Osteoblast (primary cell): ENCODE measurements around the gene TAF4. TPM values are rescaled to one million over a fixed set of nuclear protein-coding genes. Genes with fewer than 3 reads are reported as not detected.
"Not testable (repeated sequence)": the region's sequence is repeated elsewhere in the genome, so short reads cannot be mapped to it uniquely, and the experiment has no call there.

Experiments
- DNase-seq: peaks from one replicate; pipeline ENCODE4 v3.0.0; 2011; ENCODE audit warnings: low spot score, mixed read lengths; ENCODE audit not compliant: insufficient read length; ENCODE audit errors: missing footprints
- H2AFZ ChIP-seq: 2 replicates; pipeline ENCODE4 v1.6.0; 2011; ENCODE audit warnings: mild to moderate bottlenecking, low read length
- H3K27ac ChIP-seq: 2 replicates; pipeline ENCODE4 v1.5.1; 2011; ENCODE audit warnings: mild to moderate bottlenecking, low read depth, low read length, moderate library complexity
- H3K27me3 ChIP-seq: 2 replicates; pipeline ENCODE4 v1.6.0; 2012; ENCODE audit warnings: mild to moderate bottlenecking, control low read depth, inconsistent platforms, low read length, moderate library complexity; ENCODE audit not compliant: insufficient read depth
- H3K36me3 ChIP-seq: 2 replicates; pipeline ENCODE4 v1.5.1; 2011; ENCODE audit warnings: mild to moderate bottlenecking, low read length, control low read depth, moderate library complexity; ENCODE audit not compliant: insufficient read depth
- H3K4me1 ChIP-seq: 2 replicates; pipeline ENCODE4 v1.5.1; 2011; ENCODE audit warnings: mild to moderate bottlenecking, low read length, control low read depth, moderate library complexity; ENCODE audit not compliant: insufficient read depth
- H3K4me2 ChIP-seq: 2 replicates; pipeline ENCODE4 v1.6.0; 2011; ENCODE audit warnings: mild to moderate bottlenecking, low read length; ENCODE audit not compliant: insufficient read depth
- H3K4me3 ChIP-seq: fragments of 200-600 bp; sonication (generic); 3 replicates; pipeline ENCODE4 v1.5.1; 2012; ENCODE audit warnings: mild to moderate bottlenecking, low read length, inconsistent platforms; ENCODE audit not compliant: insufficient read depth
- H3K79me2 ChIP-seq: 2 replicates; pipeline ENCODE4 v1.6.0; 2012; ENCODE audit warnings: mild to moderate bottlenecking, low read length, control low read depth, inconsistent platforms; ENCODE audit not compliant: insufficient read depth
- H3K9me3 ChIP-seq: 2 replicates; pipeline ENCODE4 v1.5.1; 2011; ENCODE audit warnings: low read depth, low read length, control low read depth
- H4K20me1 ChIP-seq: 2 replicates; pipeline ENCODE4 v1.6.0; 2012; ENCODE audit warnings: mild to moderate bottlenecking, low read length, control low read depth; ENCODE audit not compliant: insufficient read depth
- CTCF ChIP-seq: IDR thresholded peaks from 2 replicates; pipeline ENCODE4 v1.5.1; 2011; ENCODE audit warnings: mild to moderate bottlenecking, low read depth, low read length, moderate library complexity; ENCODE audit errors: extremely low read depth
- total RNA-seq: library from RNA; depleted of rRNA; stranded (reverse); fragments of >200 nt; gene quantifications from 2 replicates; pipeline ENCODE4 v1.2.3, GENCODE V29; 2012

TAF4 gene
- total RNA-seq, 1 donor = 4.3 TPM

GRCh38 chr20:61982191-61982950 lies 83.3 kb downstream of the TAF4 start:
- H3K79me2 ChIP-seq = no peaks in the 10 kb centered on the region
- H3K9me3 ChIP-seq = no peaks in the 10 kb centered on the region
- H3K36me3 ChIP-seq = no peaks in the 10 kb centered on the region
- no peak for DNase-seq
- no peaks in the 10 kb centered on the region for H3K27me3 ChIP-seq
- peaks cover 9% of the 10 kb centered on the region for H4K20me1 ChIP-seq
- no peak for TF ChIP-seq CTCF
- no peak overlapping the region for H3K4me3 ChIP-seq
- H3K4me1 ChIP-seq = no peaks in the 10 kb centered on the region
- no peak overlapping the region for H3K27ac ChIP-seq
- no peak overlapping the region for H2AFZ ChIP-seq
- H3K4me2 ChIP-seq = no peak overlapping the region

- not testable (repeated sequence) for H3K36me3 ChIP-seq, DNase-seq, H3K9me3 ChIP-seq
These were observed 84.0 kb downstream of the TAF4 start for GRCh38 chr20:61981691-61982090.

GRCh38 chr20:61980647-61981583 lies 84.8 kb downstream of the TAF4 start:
- peaks cover 6% of the 10 kb centered on the region for H4K20me1 ChIP-seq
- H3K4me1 ChIP-seq = no peaks in the 10 kb centered on the region
- H2AFZ ChIP-seq = no peak overlapping the region
- H3K27me3 ChIP-seq = no peaks in the 10 kb centered on the region
- H3K79me2 ChIP-seq = no peaks in the 10 kb centered on the region
- no peak overlapping the region for H3K4me2 ChIP-seq
- no peak overlapping the region for H3K4me3 ChIP-seq
- TF ChIP-seq CTCF = peak; percentile 82
- H3K27ac ChIP-seq = no peak overlapping the region
- DNase-seq = peak; percentile 96
- H3K36me3 ChIP-seq = no peaks in the 10 kb centered on the region
- H3K9me3 ChIP-seq = no peaks in the 10 kb centered on the region

More at GRCh38 chr20:61981691-61982090, 84.0 kb downstream of the TAF4 start:
- H3K4me3 ChIP-seq, H3K4me1 ChIP-seq, H3K4me2 ChIP-seq, H3K27ac ChIP-seq, H3K27me3 ChIP-seq, H3K79me2 ChIP-seq, H2AFZ ChIP-seq, H4K20me1 ChIP-seq: not testable (repeated sequence)

GRCh38 chr20:61979701-61980635 lies 85.7 kb downstream of the TAF4 start:
- DNase-seq = peak; percentile 60
- Histone ChIP-seq H3K4me3 (no peak overlapping the region), H3K27me3 (no peaks in the 10 kb centered on the region), H3K79me2 (no peaks in the 10 kb centered on the region), H4K20me1 (peaks cover 6% of the 10 kb centered on the region), H3K9me3 (no peaks in the 10 kb centered on the region), H3K4me2 (no peak overlapping the region), H3K27ac (no peak overlapping the region), H3K36me3 (peaks cover 3% of the 10 kb centered on the region), H2AFZ (no peak overlapping the region), H3K4me1 (no peaks in the 10 kb centered on the region)
- TF ChIP-seq CTCF = no peak
